Right ventricle myocardium inferior (tissue), 1 donor: ENCODE data around the gene LARGE1. TPM values are rescaled to one million over a fixed set of nuclear protein-coding genes. Genes with fewer than 3 reads are reported as not detected.

ENCODE experiments used
- ATAC-seq: fragments of 200-7000 bp; cut with Tn5 transposase; one replicate; pipeline ENCODE4 v1.9.1; 2020; ENCODE audit warnings: mild to moderate bottlenecking, moderate library complexity
- DNase-seq: peaks from one replicate; pipeline ENCODE4 v3.0.0; 2021; ENCODE audit errors: missing footprints
- intact Hi-C: fragments of 100-400 bp; cut with DNase I; formaldehyde crosslinking; loops from one replicate; pipeline ENCODE4 v1.11.0; 2022
- total RNA-seq: library from RNA; stranded (reverse); fragmentation: NEBNext Ultra II Directional; extraction: Animal tissue kit (Norgen Biotek cat#: 25700); gene quantifications from one replicate; pipeline ENCODE4 v1.2.1, GENCODE V29; 2021
- donor health status: DM: no; HTN: yes; CAD: no; lungs with severe emphysema.

The LARGE1 gene
- total RNA-seq, 1 donor from 2014 or later, result 152 TPM

DNA sequence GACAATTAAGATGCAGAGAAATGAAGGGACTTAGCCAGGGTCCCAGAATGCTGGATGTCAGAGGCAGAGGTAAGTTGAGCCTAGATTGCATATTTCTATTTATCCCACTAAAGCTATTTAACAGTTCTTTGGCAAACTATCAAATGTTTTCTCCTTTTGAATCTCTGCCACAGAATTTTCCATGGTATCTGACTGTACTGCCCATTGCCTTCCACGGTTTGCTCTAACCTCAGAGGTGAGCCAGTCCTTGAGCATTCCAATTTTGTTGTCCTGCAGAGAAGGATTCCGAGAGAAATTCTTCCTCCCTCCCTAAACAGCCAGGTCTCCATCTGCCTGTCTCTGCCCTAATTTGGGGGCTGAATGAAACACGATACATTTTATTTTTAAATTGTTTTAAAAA is 493.8 kb downstream of the LARGE1 start:
- ATAC-seq, result no peak
- DNase-seq, result no peak
- intact Hi-C loops, result no loop called here

DNA sequence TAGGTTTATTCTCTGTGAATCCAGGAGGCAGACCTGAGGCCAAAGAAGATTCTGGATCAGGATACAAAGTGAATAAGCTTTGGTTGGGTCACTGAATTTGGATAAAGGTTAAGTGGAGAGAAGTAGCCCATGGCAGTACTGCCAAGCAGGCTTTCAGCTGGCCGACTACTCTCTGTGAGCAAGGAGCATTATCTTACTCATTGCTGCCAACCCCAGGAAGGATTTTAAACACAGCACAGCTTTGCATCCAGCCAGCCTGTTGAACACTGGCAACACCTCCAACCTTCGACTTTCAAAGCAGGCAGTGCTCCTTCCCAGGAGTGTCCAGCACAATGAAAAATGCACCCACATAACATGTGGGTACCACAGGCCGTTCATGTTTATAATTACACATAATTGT is 498.4 kb downstream of the LARGE1 start:
- ATAC-seq (peak; percentile 70), DNase-seq (no peak)
- intact Hi-C loops, result no loop called here

DNA sequence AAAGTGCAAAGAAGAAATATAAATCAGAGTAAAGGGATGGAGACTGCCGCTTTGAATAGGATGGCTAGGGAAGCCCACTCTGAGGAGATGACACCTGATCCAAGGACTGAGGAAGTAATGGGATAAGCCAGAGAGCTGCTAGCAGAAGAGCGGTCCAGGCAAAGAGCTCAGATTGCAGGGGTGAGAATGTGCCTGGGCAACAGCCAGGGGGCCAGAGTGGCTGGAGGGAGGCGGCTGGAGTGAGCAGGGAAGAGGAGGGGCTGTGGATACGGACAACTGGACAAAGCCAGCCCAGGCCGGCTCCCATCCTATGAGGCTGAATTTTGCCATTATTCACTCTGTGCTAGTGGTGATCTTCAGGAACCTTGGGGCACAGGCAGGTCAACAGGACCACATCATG is 501.8 kb downstream of the LARGE1 start:
- no peak for DNase-seq
- no peak for ATAC-seq
- intact Hi-C loops, result no loop called here

DNA sequence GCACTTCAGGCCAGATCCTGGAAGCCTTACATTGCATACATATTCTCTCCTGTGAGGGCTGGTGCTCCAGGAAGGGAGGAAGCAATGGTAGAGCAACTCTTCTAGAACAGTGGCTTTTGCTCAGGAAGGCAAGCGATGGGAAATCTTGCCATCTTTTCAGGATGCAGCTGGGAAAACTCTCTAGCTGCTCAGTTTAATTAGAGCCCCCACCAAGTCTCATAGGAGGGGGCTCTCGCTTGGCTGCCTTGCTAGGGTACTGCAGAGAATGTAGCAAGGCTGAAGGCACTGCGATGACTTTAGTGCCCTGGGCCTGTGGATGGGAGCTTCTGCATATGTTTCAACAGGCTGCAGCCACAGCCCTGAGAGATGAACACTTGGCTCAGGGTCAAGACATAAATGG is 504.9 kb downstream of the LARGE1 start:
- ATAC-seq, result no peak
- intact Hi-C loops, result no loop called here
- no peak for DNase-seq

DNA sequence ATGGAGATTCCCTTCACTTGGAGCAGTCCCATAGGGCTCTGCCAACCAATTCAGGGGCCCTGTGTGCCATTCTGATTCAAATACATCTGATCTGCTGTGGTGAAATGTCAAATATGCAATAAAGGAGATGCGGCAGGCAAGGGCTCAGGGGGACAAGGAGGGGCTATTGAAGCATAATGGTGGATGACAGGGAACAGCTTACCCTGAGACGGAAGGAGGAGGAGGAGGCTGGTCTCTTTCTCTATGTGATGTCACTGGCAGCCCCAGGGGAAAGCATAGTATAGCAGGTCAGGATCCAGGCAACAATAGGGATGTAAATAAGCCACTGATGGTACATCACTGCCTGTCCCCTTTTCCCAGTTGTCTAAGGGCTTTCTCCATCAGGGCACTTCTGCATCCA is 511.2 kb downstream of the LARGE1 start:
- ATAC-seq (no peak), DNase-seq (no peak)
- intact Hi-C loops, result no loop called here

DNA sequence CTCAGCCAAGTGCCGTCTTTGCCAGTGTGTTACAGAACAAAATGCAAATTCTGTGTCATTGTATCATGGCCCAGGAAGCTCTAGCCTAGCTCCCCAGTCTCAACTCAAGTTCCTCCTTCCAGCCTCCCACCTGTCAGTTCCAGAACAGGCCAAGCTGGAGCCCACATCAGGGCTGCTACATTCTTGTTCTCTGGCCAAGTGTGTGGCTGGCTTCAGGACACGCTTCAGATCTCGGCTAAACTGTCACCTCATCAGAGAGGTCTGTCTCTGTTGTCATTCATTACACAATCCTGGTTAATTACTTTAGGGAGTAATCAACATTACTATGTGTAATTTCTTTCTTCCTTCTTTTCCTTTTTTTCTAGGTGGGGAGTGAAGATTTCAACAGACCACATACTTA is 515.1 kb downstream of the LARGE1 start:
- ATAC-seq, result peak; percentile 74
- intact Hi-C loops, result no loop called here
- DNase-seq, result no peak

DNA sequence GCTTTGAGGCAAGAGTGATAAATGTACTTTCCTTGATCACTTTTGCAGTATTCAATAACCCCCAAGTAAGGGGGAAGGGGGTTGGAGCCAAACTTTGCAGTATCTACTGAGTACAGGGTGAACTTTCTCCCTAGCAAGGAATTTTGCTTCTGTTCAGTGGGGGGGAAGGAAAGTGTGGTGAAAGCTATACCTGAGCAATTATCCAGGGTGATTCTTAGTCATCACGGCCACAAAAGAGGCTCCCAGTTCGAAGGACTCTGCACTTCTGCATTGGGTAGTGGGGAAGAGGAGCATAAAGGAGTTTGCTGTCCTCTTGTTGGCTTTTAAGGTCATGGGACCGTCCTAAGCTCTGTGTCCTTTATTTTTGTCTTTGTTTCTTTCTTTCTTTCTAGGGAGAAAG is 515.6 kb downstream of the LARGE1 start:
- intact Hi-C loops, result no loop called here
- ATAC-seq (no peak), DNase-seq (no peak)

DNA sequence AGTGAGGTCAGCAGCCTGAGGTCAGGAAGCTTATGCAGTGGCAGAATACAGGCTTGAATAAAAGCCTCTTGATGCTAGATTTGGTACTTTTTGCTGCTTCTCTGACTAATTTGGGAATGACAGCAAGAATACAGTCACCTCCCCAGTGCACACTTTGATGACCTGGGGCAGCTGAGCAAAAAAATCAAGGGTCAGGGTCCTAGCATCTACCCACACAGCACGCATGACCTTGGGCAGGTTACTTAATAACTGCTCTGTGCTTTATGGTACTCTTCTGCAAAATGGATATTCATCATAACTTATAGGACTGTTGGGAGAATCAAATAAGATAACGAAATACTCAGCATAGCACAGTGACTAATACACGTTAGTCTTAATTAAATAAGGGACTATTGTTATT is 518.0 kb downstream of the LARGE1 start:
- no peak for DNase-seq
- ATAC-seq, result no peak
- intact Hi-C loops, result no loop called here

DNA sequence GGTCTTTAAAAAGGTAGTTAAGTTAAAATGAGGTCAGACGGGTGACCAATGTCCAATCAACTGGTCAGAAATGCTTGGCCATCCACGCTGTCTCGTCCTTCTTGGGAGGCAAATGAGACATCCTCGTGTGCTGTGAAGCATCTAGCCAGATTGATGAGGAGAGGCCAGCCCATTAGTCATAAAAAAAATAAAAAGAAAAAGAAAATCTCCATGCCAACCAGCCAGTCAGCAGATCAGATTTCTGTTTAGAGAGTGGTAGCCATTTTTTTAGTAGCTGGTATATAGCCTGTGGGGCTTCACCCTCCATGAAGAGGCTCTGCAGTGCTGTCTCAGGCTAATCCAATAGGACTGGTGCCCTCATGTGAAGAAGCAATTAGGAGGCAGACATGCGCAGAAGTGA is 519.0 kb downstream of the LARGE1 start:
- no peak for ATAC-seq
- DNase-seq, result no peak
- intact Hi-C loops, result no loop called here

DNA sequence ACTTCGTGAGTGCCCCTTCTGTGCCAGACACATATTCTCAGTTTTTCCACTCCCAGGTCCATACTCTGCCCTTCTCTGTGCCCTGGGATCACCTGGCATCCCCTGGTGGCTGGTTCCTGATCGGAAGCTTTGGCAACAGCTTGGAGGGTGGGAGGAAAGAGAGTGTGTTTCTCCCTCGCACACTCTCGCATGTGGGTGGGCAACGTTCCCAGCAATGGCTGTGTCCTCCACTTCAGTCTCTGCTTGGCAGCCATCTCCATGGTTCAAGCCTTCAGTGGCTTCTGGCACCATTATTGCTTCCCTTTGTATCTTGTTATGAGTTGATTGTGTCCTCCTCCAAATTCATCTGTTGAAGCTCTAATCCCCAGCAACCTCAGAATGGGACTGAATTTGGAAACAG is 519.4 kb downstream of the LARGE1 start:
- ATAC-seq (no peak), DNase-seq (no peak)
- intact Hi-C loops, result no loop called here

DNA sequence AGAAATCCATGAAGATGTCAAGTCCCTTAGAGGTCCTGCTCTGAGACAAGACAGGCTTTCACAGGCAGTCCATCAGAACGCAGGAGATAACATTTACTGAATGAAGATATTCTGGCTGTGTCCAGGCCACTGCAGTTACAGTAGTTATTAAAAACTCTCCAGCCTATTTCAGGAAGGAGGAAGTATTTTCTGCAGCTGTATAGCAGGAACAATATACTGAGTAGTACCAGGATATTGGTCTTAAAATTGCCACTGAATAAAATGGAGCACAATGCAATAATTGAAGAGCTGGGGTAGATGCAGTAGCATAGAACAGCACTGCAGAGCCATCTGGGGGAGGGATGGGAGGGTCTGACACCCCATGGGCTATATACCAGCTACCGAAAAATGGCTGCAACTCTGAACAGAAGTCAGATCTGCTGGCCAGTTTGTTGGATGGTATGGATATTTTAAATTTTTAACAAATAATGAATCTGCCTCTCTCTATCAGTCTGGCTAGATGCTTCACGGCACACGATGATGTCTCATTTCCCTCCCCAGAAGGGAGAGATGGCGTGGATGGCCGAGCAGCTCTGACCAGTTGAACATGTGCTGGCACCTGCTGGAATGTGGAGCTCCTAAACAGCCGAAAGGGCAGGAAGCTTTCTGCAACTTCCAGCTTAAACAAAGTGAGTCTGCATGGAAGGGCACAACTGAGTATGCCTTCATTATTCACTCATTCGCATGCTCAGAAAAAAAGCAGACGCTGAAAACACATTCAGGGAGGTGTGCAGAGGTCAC is 520.0 kb downstream of the LARGE1 start:
- no peak for DNase-seq
- no peak for ATAC-seq
- intact Hi-C loops, result no loop called here

DNA sequence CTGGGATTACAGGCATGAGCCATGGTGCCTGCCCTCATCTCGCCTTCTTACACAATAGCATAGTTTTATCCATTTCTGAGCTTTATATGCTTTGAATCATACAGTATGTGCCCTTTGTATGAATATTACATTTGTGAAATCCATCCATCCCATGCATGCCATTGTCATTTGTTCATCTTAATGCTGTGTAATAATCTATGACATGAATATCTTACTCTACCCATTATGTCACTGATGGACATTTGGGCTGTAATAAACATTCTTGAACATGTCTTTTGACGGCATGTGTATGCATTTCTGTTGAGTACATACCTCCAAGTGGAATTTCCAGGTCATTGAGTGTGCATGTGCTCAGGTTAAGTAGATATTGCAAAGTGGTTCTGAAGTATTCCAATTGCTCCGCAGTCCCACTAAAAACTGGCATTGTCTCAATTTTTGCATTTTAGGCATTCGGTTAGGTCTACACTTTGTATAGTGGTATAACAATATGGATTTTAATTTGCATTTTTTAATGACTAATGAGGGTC is 522.8 kb downstream of the LARGE1 start:
- ATAC-seq (no peak), DNase-seq (no peak)
- intact Hi-C loops, result no loop called here

DNA sequence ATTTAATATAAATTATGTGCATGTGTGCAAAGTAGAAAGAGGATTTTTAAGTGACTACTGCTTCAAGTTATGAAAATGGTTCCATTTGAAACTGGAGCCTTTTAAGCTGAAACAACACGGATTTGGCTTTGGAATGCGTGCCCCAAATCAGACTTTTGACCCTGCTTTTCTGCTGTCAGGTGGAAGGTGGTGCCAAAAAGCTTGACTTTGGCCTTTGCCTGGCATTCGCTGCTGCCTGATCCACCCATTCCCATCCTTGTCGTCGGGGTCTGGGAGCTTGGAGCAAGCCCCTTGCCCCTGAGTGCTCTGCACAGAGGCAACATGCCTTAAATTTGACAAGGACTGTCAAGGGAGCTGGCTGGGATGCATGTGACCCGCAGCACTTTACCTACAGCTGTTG is 526.8 kb downstream of the LARGE1 start:
- no peak for ATAC-seq
- DNase-seq, result no peak
- intact Hi-C loops, result no loop called here

DNA sequence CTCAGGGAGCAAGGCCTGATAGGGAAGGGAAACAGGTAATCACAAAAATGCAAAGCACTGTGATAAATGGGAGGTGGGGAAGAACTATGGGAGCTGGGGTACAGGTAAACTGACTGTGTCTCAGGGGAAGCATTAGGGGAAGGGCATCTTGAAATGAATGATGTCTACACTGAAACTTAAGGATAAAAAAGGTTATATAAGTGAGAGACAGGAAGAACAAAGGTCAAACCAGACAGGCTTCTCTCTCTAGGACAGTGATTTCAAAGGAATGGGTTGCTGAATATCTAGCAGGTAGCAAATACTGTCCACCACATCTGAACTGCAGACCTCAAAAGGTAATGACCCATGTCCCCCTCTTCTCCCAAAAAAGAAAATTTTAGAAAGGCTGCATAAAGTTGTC is 529.0 kb downstream of the LARGE1 start:
- intact Hi-C loops, result no loop called here
- DNase-seq (no peak), ATAC-seq (no peak)

DNA sequence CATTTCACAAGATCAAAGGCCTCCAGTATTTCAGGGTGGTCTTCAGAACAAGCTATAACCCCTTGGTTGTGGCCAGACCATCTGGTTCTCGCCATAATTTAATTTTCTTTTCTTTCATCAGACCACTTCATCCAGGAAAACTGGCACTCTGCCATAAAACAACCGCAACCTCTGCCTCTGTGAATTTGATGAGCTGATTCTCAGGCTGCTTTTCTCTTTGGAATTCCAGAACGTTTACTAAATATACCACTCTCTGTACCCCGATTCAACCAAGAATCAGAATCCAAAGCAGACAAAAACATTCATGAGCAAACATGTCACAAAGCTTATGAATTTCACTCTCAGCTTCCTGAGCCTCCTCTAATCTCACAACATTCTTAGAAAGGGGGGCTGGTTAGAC is 530.3 kb downstream of the LARGE1 start:
- intact Hi-C loops, result no loop called here
- ATAC-seq (no peak), DNase-seq (no peak)

DNA sequence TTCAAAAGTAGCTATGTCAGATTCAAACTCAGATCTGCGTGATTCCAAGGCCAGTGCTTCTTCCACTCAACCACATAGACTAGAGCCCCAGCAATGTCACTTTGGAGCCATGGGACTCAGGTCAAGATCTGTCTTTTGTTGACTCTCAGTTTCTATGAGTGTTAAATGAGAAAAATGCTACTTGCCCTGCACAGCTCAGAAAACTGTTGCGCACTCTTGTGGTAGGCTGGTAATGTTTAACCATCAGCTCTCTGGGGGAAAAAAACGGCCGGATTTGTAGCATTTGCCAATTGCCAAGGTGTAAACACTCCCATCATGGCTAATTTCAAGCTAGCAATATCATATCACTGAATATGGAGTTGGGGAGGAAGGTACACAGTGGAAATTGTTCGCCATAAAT is 534.0 kb downstream of the LARGE1 start:
- no peak for ATAC-seq
- intact Hi-C loops, result no loop called here

DNA sequence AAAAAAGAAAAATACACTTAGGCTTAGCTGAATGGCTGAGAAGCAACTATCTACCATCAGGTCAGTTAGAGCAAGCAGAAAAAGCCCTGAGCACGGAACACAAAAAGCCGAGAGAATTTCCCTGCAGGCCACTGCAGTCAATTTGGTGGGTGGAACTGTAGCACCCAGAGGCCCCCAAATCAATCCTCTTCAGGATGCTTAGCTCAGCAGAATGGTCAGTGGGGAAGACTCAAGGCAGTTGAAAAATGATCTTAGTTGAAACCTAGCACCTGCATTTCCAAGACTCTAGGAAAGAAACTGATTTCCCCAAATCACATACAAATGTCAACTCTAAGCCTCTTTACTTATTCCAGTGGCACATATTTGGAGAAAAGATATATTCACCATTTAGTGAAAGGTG is 534.7 kb downstream of the LARGE1 start:
- DNase-seq, result no peak
- intact Hi-C loops, result no loop called here
- ATAC-seq, result no peak

More for the DNA sequence above, 534.0 kb downstream of the LARGE1 start:
- no peak for DNase-seq

DNA sequence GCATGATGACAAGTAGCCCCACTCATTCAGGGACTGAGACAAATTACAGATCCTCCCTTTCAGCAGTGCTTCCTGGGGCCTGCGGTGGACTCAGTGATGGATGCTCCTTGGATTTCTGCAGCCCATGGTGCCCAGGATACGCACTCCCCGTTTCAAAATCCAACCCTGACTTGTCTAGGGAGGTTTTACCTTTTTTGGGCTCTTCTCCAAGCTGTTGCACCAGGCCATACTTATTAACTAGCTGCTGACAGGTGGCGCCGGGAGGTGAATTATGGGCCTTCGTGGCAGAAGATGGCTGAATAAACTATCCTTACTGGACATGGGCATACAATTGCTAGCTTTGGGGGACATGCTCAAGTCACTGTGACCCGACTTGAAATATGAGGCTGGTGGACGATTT is 537.8 kb downstream of the LARGE1 start:
- ATAC-seq, result no peak
- intact Hi-C loops, result no loop called here
- DNase-seq, result peak; percentile 20

DNA sequence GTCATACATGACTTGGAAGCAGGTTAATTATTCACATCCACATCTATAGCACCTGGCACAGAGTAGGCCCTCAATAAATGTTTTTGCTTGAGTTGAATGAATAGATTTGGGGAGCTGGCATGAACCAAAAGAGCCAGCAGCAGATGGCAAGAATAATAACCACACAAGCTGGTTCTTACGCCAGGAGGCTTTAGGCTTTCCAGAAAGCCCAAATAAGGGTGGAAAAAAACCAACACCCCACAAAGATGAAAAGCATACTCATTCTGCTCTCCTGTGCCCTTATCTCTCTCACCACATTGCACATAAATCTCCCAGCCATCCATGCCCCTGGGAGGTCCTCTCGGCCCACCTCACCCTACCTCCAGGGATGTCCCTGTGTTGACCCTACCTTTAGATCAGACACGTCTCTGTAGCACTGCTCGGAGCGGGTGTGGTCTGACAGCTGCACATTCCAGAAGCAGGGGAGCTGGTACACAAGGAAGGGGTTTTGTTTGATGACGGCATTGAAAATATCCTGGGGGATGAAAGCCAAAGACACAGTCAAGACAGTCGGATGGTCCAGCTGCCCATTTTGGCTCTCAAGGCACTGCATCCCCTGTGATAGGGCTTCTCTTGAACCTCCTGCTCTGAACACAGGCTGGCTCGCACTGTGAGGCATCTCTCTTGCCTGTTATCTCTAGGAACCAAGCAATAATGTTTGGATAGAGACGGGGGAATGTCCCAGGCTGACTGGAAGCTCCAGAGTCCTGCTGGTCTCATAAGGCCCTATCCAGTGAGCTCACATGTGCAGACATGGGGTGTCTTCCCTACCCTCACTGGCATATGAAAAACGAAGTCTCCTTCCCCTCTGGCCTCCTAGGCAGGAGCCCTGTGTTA is 538.5 kb downstream of the LARGE1 start:
- ATAC-seq (no peak), DNase-seq (no peak)
- intact Hi-C loops, result no loop called here
